Upper lobe of left lung (tissue), 6 donors: Measurements from ENCODE around the gene CDKN2A. TPM values are rescaled to one million over a fixed set of nuclear protein-coding genes. Genes with fewer than 3 reads are reported as not detected.

ENCODE experiments used
- ATAC-seq, 2 donors: fragments of 200-7000 bp; cut with Tn5 transposase; one replicate each; pipeline ENCODE4 v1.9.1; 2022; ENCODE audit warnings: mild to moderate bottlenecking in 2 of 2, moderate library complexity in 2 of 2; ENCODE audit not compliant: low FRiP score in 2 of 2
- DNase-seq, 2 donors: peaks; one replicate each; pipeline ENCODE4 v3.0.0-alpha.2; 2019 to 2020
- H3K27ac ChIP-seq, 4 donors: fragments of 200-600 bp; sonication (generic); one replicate each; pipeline ENCODE4 v1.5.1; 2016 to 2019
- H3K27me3 ChIP-seq, 4 donors: fragments of 200-600 bp; sonication (generic); one replicate each; pipeline ENCODE4 v1.5.1; 2017 to 2019
- H3K36me3 ChIP-seq, 4 donors: fragments of 200-600 bp; sonication (generic); one replicate each; pipeline ENCODE4 v1.5.1; 2016 to 2019
- H3K4me1 ChIP-seq, 4 donors: fragments of 200-600 bp; sonication (generic); one replicate each; pipeline ENCODE4 v1.5.1; 2018 to 2019
- H3K4me3 ChIP-seq, 4 donors: fragments of 200-600 bp; sonication (generic); one replicate each; pipeline ENCODE4 v1.5.1; 2017 to 2019; ENCODE audit warnings: mild to moderate bottlenecking in 2 of 4, moderate library complexity in 1 of 4
- H3K9me3 ChIP-seq, 4 donors: fragments of 200-600 bp; sonication (generic); one replicate each; pipeline ENCODE4 v1.5.1; 2018 to 2019
- EP300 ChIP-seq, 4 donors: sonication (generic); formaldehyde crosslinking; IDR thresholded peaks; one replicate each; pipeline ENCODE4 v1.5.1; 2017; ENCODE audit warnings: antibody characterized with exemption in 4 of 4, control low read depth in 2 of 4
- POLR2A ChIP-seq, 4 donors: fragments of 450-650 bp; IDR thresholded peaks; one replicate each; pipeline ENCODE4 v1.5.1; 2016 to 2017; ENCODE audit warnings: antibody characterized with exemption in 4 of 4, mild to moderate bottlenecking in 2 of 4
- POLR2AphosphoS5 ChIP-seq, 2 donors: sonication (generic); formaldehyde crosslinking; IDR thresholded peaks; one replicate each; pipeline ENCODE4 v1.5.1; 2017; ENCODE audit warnings: antibody characterized with exemption in 2 of 2
- WGBS, 2 donors: methylation state at CpG; one replicate each; pipeline ENCODE4 v1.1.5; 2017 to 2018; 5-methylcytosine and 5-hydroxymethylcytosine counted together
- total RNA-seq, 6 donors: library from RNA; depleted of rRNA in 4 of 6; stranded (reverse); fragments of >200 nt in 4 of 6; gene quantifications; one replicate each; pipeline versions ENCODE4 v1.1.0 to v1.2.1, GENCODE V29; 2016 to 2021
- TF ChIP-seq, protein P1 (sequence below), 6 experiments: fragments of 450-650 bp in 4 of 6; fragments of 200-600 bp in 2 of 6; sonication (generic) in 2 of 6; IDR thresholded peaks; one replicate each; pipeline ENCODE4 v1.5.1; 2016 to 2019; ENCODE audit warnings: antibody characterized with exemption in 6 of 6
- donor health status: DM: no; HTN: no; CAD: no; lungs with moderate emphysema.
- donor health status: DM: no; HTN: yes; CAD: no; lungs with severe emphysema.

Gene CDKN2A
- total RNA-seq, 6 donors from 2014 or later = 1.5 to 32.5 (median 7.0) TPM; not detected in 1

- Histone ChIP-seq H3K4me3 (no peak overlapping the region), H3K4me1 (peaks cover 4 to 14% (median 9%) of the 10 kb centered on the region in 4 donors), H3K9me3 (no peaks in the 10 kb centered on the region), H3K27me3 (no peaks in the 10 kb centered on the region), H3K27ac (no peak overlapping the region), H3K36me3 (no peaks in the 10 kb centered on the region)
- TF ChIP-seq, protein P1, sequence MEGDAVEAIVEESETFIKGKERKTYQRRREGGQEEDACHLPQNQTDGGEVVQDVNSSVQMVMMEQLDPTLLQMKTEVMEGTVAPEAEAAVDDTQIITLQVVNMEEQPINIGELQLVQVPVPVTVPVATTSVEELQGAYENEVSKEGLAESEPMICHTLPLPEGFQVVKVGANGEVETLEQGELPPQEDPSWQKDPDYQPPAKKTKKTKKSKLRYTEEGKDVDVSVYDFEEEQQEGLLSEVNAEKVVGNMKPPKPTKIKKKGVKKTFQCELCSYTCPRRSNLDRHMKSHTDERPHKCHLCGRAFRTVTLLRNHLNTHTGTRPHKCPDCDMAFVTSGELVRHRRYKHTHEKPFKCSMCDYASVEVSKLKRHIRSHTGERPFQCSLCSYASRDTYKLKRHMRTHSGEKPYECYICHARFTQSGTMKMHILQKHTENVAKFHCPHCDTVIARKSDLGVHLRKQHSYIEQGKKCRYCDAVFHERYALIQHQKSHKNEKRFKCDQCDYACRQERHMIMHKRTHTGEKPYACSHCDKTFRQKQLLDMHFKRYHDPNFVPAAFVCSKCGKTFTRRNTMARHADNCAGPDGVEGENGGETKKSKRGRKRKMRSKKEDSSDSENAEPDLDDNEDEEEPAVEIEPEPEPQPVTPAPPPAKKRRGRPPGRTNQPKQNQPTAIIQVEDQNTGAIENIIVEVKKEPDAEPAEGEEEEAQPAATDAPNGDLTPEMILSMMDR (IDR thresholded peaks at IDR 0.05) = no peak
- TF ChIP-seq POLR2A (IDR thresholded peaks at IDR 0.05) = no peak
- no peak for TF ChIP-seq EP300 (IDR thresholded peaks at IDR 0.05)
- TF ChIP-seq POLR2AphosphoS5 (IDR thresholded peaks at IDR 0.05) = no peak
- ATAC-seq (peak in 1 of 2 donors; percentile 21), DNase-seq (no peak)
- WGBS, 2 donors = 67 to 68% methylated on average over 4 of the region's 4 CpGs
Measured at GRCh38 chr9:22031655-22032411, 37.6 kb upstream of the CDKN2A start.

GRCh38 chr9:22030101-22030598 is 36.0 kb upstream of the CDKN2A start:
- TF ChIP-seq POLR2AphosphoS5 (IDR thresholded peaks at IDR 0.05) = no peak
- TF ChIP-seq, protein P1 (IDR thresholded peaks at IDR 0.05) = no peak
- TF ChIP-seq EP300 (IDR thresholded peaks at IDR 0.05) = no peak
- TF ChIP-seq POLR2A (IDR thresholded peaks at IDR 0.05) = no peak
- Histone ChIP-seq H3K27me3 (no peaks in the 10 kb centered on the region), H3K9me3 (no peaks in the 10 kb centered on the region), H3K27ac (peak overlapping the region in 1 of 4 donors; percentile 28), H3K4me3 (no peak overlapping the region), H3K4me1 (peaks cover 4 to 14% (median 8%) of the 10 kb centered on the region in 4 donors), H3K36me3 (no peaks in the 10 kb centered on the region)
- DNase-seq (no peak), ATAC-seq (peak; percentile 74 to 84)
- WGBS, 2 donors = 17 to 24% methylated on average over 1 of the region's 1 CpG

- DNase-seq (no peak), ATAC-seq (no peak)
- WGBS, 2 donors = 75 to 76% methylated on average over 4 of the region's 4 CpGs
- H3K9me3 ChIP-seq = no peaks in the 10 kb centered on the region
- no peak overlapping the region for H3K4me3 ChIP-seq
- no peak overlapping the region for H3K27ac ChIP-seq
- H3K4me1 ChIP-seq = peaks cover 4 to 14% (median 8%) of the 10 kb centered on the region in 4 donors
- TF ChIP-seq POLR2AphosphoS5 (IDR thresholded peaks at IDR 0.05) = no peak
- no peak for TF ChIP-seq POLR2A (IDR thresholded peaks at IDR 0.05)
- TF ChIP-seq, protein P1 (IDR thresholded peaks at IDR 0.05) = no peak
- TF ChIP-seq EP300 (IDR thresholded peaks at IDR 0.05) = no peak
- H3K36me3 ChIP-seq = no peaks in the 10 kb centered on the region
- H3K27me3 ChIP-seq = no peaks in the 10 kb centered on the region
Measured at GRCh38 chr9:22029231-22029630, 35.0 kb upstream of the CDKN2A start.

DNA sequence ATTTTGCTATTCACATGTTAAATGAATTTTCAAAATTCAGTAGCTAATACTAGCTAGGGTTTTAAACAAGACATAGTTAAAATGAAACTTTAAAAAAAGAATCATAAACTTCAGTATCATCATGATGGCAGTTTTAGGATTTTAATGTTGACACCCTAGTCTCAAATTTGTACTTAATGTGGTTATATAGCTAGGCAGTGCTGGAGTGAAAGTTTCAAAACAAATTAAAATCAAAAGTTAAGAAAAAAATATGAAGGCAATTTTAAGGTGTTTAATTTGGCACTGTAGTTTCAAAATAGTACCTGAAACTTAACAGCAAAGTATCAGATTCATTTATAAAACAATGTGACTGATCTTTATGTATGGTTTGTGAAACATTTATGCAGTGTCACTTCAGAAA is 34.2 kb upstream of the CDKN2A start:
- TF ChIP-seq EP300 (IDR thresholded peaks at IDR 0.05) = no peak
- TF ChIP-seq, protein P1 (IDR thresholded peaks at IDR 0.05) = no peak
- no peak for TF ChIP-seq POLR2A (IDR thresholded peaks at IDR 0.05)
- no peak for TF ChIP-seq POLR2AphosphoS5 (IDR thresholded peaks at IDR 0.05)
- DNase-seq (no peak), ATAC-seq (no peak)
- H3K4me3 ChIP-seq = no peak overlapping the region
- H3K4me1 ChIP-seq = peaks cover 4 to 14% (median 8%) of the 10 kb centered on the region in 4 donors
- H3K27ac ChIP-seq = no peak overlapping the region
- no peaks in the 10 kb centered on the region for H3K9me3 ChIP-seq
- no peaks in the 10 kb centered on the region for H3K36me3 ChIP-seq
- no peaks in the 10 kb centered on the region for H3K27me3 ChIP-seq
